Neural progenitor cell (in vitro differentiated cells): ENCODE data around the gene ALKBH1.

Experiments
- EZH2 ChIP-seq: fragments of 200-600 bp; sonication (generic); IDR thresholded peaks from 2 replicates; pipeline ENCODE4 v1.6.1; 2017; ENCODE audit warnings: antibody characterized with exemption, mild to moderate bottlenecking, moderate library complexity
- EZH2phosphoT487 ChIP-seq: fragments of 200-600 bp; sonication (generic); IDR thresholded peaks from 2 replicates; pipeline ENCODE4 v1.6.1; 2017; ENCODE audit warnings: antibody characterized with exemption
- TF ChIP-seq, protein P1 (sequence below): fragments of 200-600 bp; sonication (generic); IDR thresholded peaks from 2 replicates; pipeline ENCODE4 v1.5.1; 2017; ENCODE audit warnings: antibody characterized with exemption, mild to moderate bottlenecking

DNA sequence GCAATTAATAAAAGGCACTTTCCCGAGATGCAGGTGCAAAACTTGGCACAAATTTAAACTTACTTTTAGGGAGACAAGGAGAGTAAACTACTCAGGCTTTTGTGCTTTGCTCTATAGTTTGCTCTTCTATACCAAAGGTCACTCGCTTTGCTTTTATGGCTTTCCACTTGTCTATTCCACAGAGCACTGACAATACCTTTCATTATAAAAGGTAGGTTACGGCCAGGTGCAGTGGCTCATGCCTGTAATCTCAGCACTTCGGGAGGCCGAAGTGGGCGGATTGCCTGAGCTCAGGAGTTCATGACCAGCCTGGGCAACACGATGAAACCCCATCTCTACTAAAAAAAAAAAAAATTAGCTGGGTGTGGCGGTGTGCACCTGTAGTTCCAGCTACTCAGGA, 32.9 kb downstream of the ALKBH1 start:
- TF ChIP-seq, protein P1, sequence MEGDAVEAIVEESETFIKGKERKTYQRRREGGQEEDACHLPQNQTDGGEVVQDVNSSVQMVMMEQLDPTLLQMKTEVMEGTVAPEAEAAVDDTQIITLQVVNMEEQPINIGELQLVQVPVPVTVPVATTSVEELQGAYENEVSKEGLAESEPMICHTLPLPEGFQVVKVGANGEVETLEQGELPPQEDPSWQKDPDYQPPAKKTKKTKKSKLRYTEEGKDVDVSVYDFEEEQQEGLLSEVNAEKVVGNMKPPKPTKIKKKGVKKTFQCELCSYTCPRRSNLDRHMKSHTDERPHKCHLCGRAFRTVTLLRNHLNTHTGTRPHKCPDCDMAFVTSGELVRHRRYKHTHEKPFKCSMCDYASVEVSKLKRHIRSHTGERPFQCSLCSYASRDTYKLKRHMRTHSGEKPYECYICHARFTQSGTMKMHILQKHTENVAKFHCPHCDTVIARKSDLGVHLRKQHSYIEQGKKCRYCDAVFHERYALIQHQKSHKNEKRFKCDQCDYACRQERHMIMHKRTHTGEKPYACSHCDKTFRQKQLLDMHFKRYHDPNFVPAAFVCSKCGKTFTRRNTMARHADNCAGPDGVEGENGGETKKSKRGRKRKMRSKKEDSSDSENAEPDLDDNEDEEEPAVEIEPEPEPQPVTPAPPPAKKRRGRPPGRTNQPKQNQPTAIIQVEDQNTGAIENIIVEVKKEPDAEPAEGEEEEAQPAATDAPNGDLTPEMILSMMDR = no peak
- TF ChIP-seq EZH2 (no peak), EZH2phosphoT487 (no peak)
